H9 (cell line): ENCODE measurements around the gene DCLRE1B. TPM values are rescaled to one million over a fixed set of nuclear protein-coding genes. Genes with fewer than 3 reads are reported as not detected.

Experiments used
- DNase-seq: peaks from one replicate; pipeline ENCODE4 v3.0.0-alpha.2; 2017
- H2AFZ ChIP-seq: one replicate; pipeline ENCODE4 v1.6.1; 2013; ENCODE audit warnings: mild to moderate bottlenecking, low read length, control low read depth, moderate library complexity
- H2AK5ac ChIP-seq: 2 replicates; pipeline ENCODE4 v1.6.1; 2013; ENCODE audit warnings: low read length, control low read depth, mixed read lengths; ENCODE audit not compliant: insufficient read length
- H2BK120ac ChIP-seq: one replicate; pipeline ENCODE4 v1.6.1; 2013; ENCODE audit warnings: low read depth, mild to moderate bottlenecking, low read length, control low read depth, inconsistent platforms; ENCODE audit not compliant: poor library complexity, severe bottlenecking
- H2BK12ac ChIP-seq: 2 replicates; pipeline ENCODE4 v1.6.1; 2013; ENCODE audit warnings: low read length, control low read depth, mixed read lengths, low read depth; ENCODE audit not compliant: insufficient read length
- H2BK15ac ChIP-seq: 2 replicates; pipeline ENCODE4 v1.6.1; 2013; ENCODE audit warnings: low read depth, low read length, control low read depth
- H2BK20ac ChIP-seq: one replicate; pipeline ENCODE4 v1.6.1; 2013; ENCODE audit warnings: low read depth, mild to moderate bottlenecking, low read length, control low read depth, inconsistent platforms; ENCODE audit not compliant: poor library complexity, severe bottlenecking
- H2BK5ac ChIP-seq: 2 replicates; pipeline ENCODE4 v1.6.1; 2013; ENCODE audit warnings: low read length, control low read depth, mixed read lengths; ENCODE audit not compliant: insufficient read length
- H3K14ac ChIP-seq: 2 replicates; pipeline ENCODE4 v1.6.1; 2013; ENCODE audit warnings: low read length, control low read depth; ENCODE audit not compliant: insufficient read depth
- H3K18ac ChIP-seq: 2 replicates; pipeline ENCODE4 v1.6.1; 2013; ENCODE audit warnings: low read depth, mild to moderate bottlenecking, mixed read lengths, low read length, control low read depth; ENCODE audit not compliant: insufficient read length
- H3K23ac ChIP-seq: 2 replicates; pipeline ENCODE4 v1.6.1; 2013; ENCODE audit warnings: low read length, control low read depth, mixed read lengths, low read depth; ENCODE audit not compliant: insufficient read length
- H3K23me2 ChIP-seq: 2 replicates; pipeline ENCODE4 v1.6.1; 2013; ENCODE audit warnings: low read depth, mild to moderate bottlenecking, mixed read lengths, low read length, control low read depth; ENCODE audit not compliant: insufficient read length, poor library complexity, severe bottlenecking
- H3K27ac ChIP-seq: 2 replicates; pipeline ENCODE4 v1.5.1; 2013; ENCODE audit warnings: low read length, control low read depth, mixed read lengths, low read depth; ENCODE audit not compliant: insufficient read length
- H3K27me3 ChIP-seq: 2 replicates; pipeline ENCODE4 v1.6.1; 2013; ENCODE audit warnings: low read length, control low read depth, inconsistent platforms; ENCODE audit not compliant: insufficient read depth
- H3K4ac ChIP-seq: 2 replicates; pipeline ENCODE4 v1.6.1; 2013; ENCODE audit warnings: low read depth, mild to moderate bottlenecking, control low read depth, inconsistent platforms, low read length, moderate library complexity
- H3K4me1 ChIP-seq: 2 replicates; pipeline ENCODE4 v1.6.1; 2013; ENCODE audit warnings: low read length, control low read depth, inconsistent platforms; ENCODE audit not compliant: insufficient read depth
- H3K4me2 ChIP-seq: 2 replicates; pipeline ENCODE4 v1.6.1; 2013; ENCODE audit warnings: low read length, control low read depth, mixed read lengths; ENCODE audit not compliant: insufficient read length, insufficient read depth
- H3K56ac ChIP-seq: 2 replicates; pipeline ENCODE4 v1.6.1; 2013; ENCODE audit warnings: low read depth, mild to moderate bottlenecking, mixed read lengths, low read length, control low read depth; ENCODE audit not compliant: insufficient read length
- H3K79me1 ChIP-seq: 2 replicates; pipeline ENCODE4 v1.6.1; 2013; ENCODE audit warnings: low read depth, mild to moderate bottlenecking, moderate library complexity, low read length, control low read depth, inconsistent platforms; ENCODE audit not compliant: insufficient read depth, poor library complexity, severe bottlenecking
- H3K79me2 ChIP-seq: 2 replicates; pipeline ENCODE4 v1.6.1; 2013; ENCODE audit warnings: low read length, control low read depth, inconsistent platforms; ENCODE audit not compliant: insufficient read depth
- H3K9ac ChIP-seq: 2 replicates; pipeline ENCODE4 v1.6.1; 2013; ENCODE audit warnings: low read length, control low read depth, mixed read lengths; ENCODE audit not compliant: insufficient read length; ENCODE audit errors: extremely low read depth
- H3K9me3 ChIP-seq: one replicate; pipeline ENCODE4 v1.6.1; 2013; ENCODE audit warnings: low read depth, low read length, inconsistent platforms; ENCODE audit not compliant: control insufficient read depth
- H3T11ph ChIP-seq: one replicate; pipeline ENCODE4 v1.6.1; 2013; ENCODE audit warnings: mild to moderate bottlenecking, low read length, control low read depth, inconsistent platforms
- H4K20me1 ChIP-seq: one replicate; pipeline ENCODE4 v1.6.1; 2013; ENCODE audit not compliant: control insufficient read depth, insufficient read length, insufficient read depth
- H4K5ac ChIP-seq: 2 replicates; pipeline ENCODE4 v1.6.1; 2013; ENCODE audit warnings: low read depth, mild to moderate bottlenecking, mixed read lengths, low read length, control low read depth; ENCODE audit not compliant: insufficient read length
- H4K8ac ChIP-seq: replicated peaks from 2 replicates; pipeline ENCODE4 v1.6.1; 2013; ENCODE audit warnings: low read length, control low read depth, mixed read lengths, low read depth; ENCODE audit not compliant: insufficient read length
- H4K91ac ChIP-seq: 2 replicates; pipeline ENCODE4 v1.6.1; 2013; ENCODE audit warnings: low read depth, mild to moderate bottlenecking, moderate library complexity, mixed read lengths, low read length, control low read depth; ENCODE audit not compliant: insufficient read length
- H3K27ac Mint-ChIP-seq, 3 experiments: 2 replicates in 2 of 3; 3 replicates in 1 of 3; pipeline ENCODE4 v1.8.0; 2020 to 2021; ENCODE audit warnings: mixed read lengths in 3 of 3, mild to moderate bottlenecking in 1 of 3, moderate library complexity in 1 of 3
- H3K27me3 Mint-ChIP-seq: 2 replicates; pipeline ENCODE4 v1.8.0; 2021; ENCODE audit warnings: low read depth, mild to moderate bottlenecking, moderate library complexity, mixed read lengths
- H3K36me3 Mint-ChIP-seq, 3 experiments: 2 replicates in 2 of 3; 3 replicates in 1 of 3; pipeline ENCODE4 v1.8.0; 2020 to 2021; ENCODE audit warnings: low read depth in 3 of 3, mixed read lengths in 3 of 3; ENCODE audit not compliant: insufficient read depth in 1 of 3
- H3K4me1 Mint-ChIP-seq, 2 experiments: 2 replicates each; pipeline ENCODE4 v1.8.0; 2020; ENCODE audit warnings: mixed read lengths in 2 of 2
- H3K4me3 Mint-ChIP-seq, 2 experiments: 2 replicates in 1 of 2; 3 replicates in 1 of 2; pipeline ENCODE4 v1.8.0; 2020 to 2021; ENCODE audit warnings: mild to moderate bottlenecking in 2 of 2, mixed read lengths in 2 of 2, moderate library complexity in 1 of 2
- H3K9me3 Mint-ChIP-seq, 2 experiments: 2 replicates in 1 of 2; 3 replicates in 1 of 2; pipeline ENCODE4 v1.8.0; 2020; ENCODE audit warnings: mild to moderate bottlenecking in 2 of 2, mixed read lengths in 2 of 2, moderate library complexity in 1 of 2
- CTCF ChIP-seq: fragments of 200-600 bp; sonication (generic); conservative IDR thresholded peaks from 3 replicates; pipeline ENCODE4 v1.8.0; 2021; ENCODE audit warnings: antibody characterized with exemption, mild to moderate bottlenecking
- WGBS: extraction: QIAGEN DNeasy Blood & Tissue Kit; methylation state at CpG from one replicate; pipeline ENCODE4 v1.1.7; 2013; ENCODE audit warnings: missing lambda C conversion rate, low lambda C conversion rate, mixed read lengths; ENCODE audit not compliant: insufficient read length; ENCODE audit errors: extremely low coverage; 5-methylcytosine and 5-hydroxymethylcytosine counted together
- total RNA-seq: library from RNA; stranded (reverse); gene quantifications from 2 replicates; pipeline ENCODE4 v1.2.1, GENCODE V29; 2021

DCLRE1B gene
- total RNA-seq, 1 experiment from 2014 or later, result 13.4 TPM

- Histone ChIP-seq H2BK120ac (no peak overlapping the region), H3K4me1 (no peaks in the 10 kb centered on the region), H3K9me3 (no peaks in the 10 kb centered on the region), H3K18ac (no peak overlapping the region), H3K4ac (no peak overlapping the region), H4K5ac (no peak overlapping the region), H2BK5ac (no peak overlapping the region), H3T11ph (no peak overlapping the region), H2BK12ac (no peak overlapping the region), H2AK5ac (no peak overlapping the region), H3K27me3 (no peaks in the 10 kb centered on the region), H3K23me2 (no peaks in the 10 kb centered on the region), H3K56ac (no peak overlapping the region), H3K4me2 (no peak overlapping the region), H2BK15ac (no peak overlapping the region), H3K9ac (no peak overlapping the region), H4K8ac (no peak overlapping the region), H4K20me1 (no peaks in the 10 kb centered on the region), H3K79me2 (no peaks in the 10 kb centered on the region), H2BK20ac (no peak overlapping the region), H4K91ac (no peak overlapping the region), H3K14ac (no peak overlapping the region), H3K27ac (no peak overlapping the region), H3K79me1 (no peaks in the 10 kb centered on the region), H2AFZ (no peak overlapping the region), H3K23ac (no peak overlapping the region)
- TF ChIP-seq CTCF, result no peak
- Mint-ChIP-seq H3K9me3 (no peaks in the 10 kb centered on the region), H3K36me3 (peaks cover 5 to 35% (median 33%) of the 10 kb centered on the region in 3 experiments; a peak in 6 of 7 replicates), H3K27me3 (peaks cover 3% of the 10 kb centered on the region), H3K4me1 (peaks cover 3% of the 10 kb centered on the region in 2 experiments; a peak in 1 of 4 replicates), H3K4me3 (no peak overlapping the region), H3K27ac (peak overlapping the region in 1 of 3 experiments; percentile 70; a peak in 1 of 7 replicates)
- no CpG with 5 or more reads among the region's 6 CpGs for WGBS
- DNase-seq, result no peak
These were observed 7.6 kb downstream of the DCLRE1B start for GRCh38 chr1:113912594-113913311.
